Activated CD4-positive, alpha-beta T cell treated with anti-CD3 and anti-CD28 coated beads, Interleukin-2, amount 50 U/mL, for 48 hours (primary cell): ENCODE results near the gene SEMA3D.

Experiments
- DNase-seq, 2 experiments: peaks; one replicate each; pipeline ENCODE4 v3.0.0-alpha.2; 2020

SEMA3D gene

GRCh38 chr7:85183296-85183695 is 3.6 kb downstream of the SEMA3D start:
- DNase-seq, result no peak

- DNase-seq, result no peak
Measured at GRCh38 chr7:85178531-85179298, 8.1 kb downstream of the SEMA3D start.

- DNase-seq, result no peak
Measured at GRCh38 chr7:85177316-85177715, 9.5 kb downstream of the SEMA3D start.

- DNase-seq, result no peak
Measured at GRCh38 chr7:85176197-85176596, 10.7 kb downstream of the SEMA3D start.

GRCh38 chr7:85175217-85175616 is 11.6 kb downstream of the SEMA3D start:
- DNase-seq, result no peak

- DNase-seq, result no peak
Measured at GRCh38 chr7:85172530-85172941, 14.3 kb downstream of the SEMA3D start.

GRCh38 chr7:85167636-85168035 is 19.2 kb downstream of the SEMA3D start:
- DNase-seq, result no peak

- DNase-seq, result no peak
Measured at GRCh38 chr7:85165263-85165662, 21.6 kb downstream of the SEMA3D start.

- no peak for DNase-seq
Measured at GRCh38 chr7:85164376-85164775, 22.5 kb downstream of the SEMA3D start.

GRCh38 chr7:85162721-85163120 is 24.1 kb downstream of the SEMA3D start:
- DNase-seq, result no peak

GRCh38 chr7:85160223-85160622 is 26.6 kb downstream of the SEMA3D start:
- DNase-seq, result peak; percentile 1 to 6

- DNase-seq, result no peak
Measured at GRCh38 chr7:85159003-85159402, 27.9 kb downstream of the SEMA3D start.

- no peak for DNase-seq
Measured at GRCh38 chr7:85156661-85157208, 30.1 kb downstream of the SEMA3D start.

GRCh38 chr7:85154282-85154937 is 32.4 kb downstream of the SEMA3D start:
- no peak for DNase-seq

- DNase-seq, result no peak
Measured at GRCh38 chr7:85153715-85154114, 33.1 kb downstream of the SEMA3D start.

- DNase-seq, result no peak
Measured at GRCh38 chr7:85150624-85151023, 36.2 kb downstream of the SEMA3D start.

GRCh38 chr7:85144771-85145170 is 42.1 kb downstream of the SEMA3D start:
- DNase-seq, result no peak

GRCh38 chr7:85135977-85136376 is 50.9 kb downstream of the SEMA3D start:
- DNase-seq, result no peak

GRCh38 chr7:85133560-85133959 is 53.3 kb downstream of the SEMA3D start:
- DNase-seq, result no peak

GRCh38 chr7:85133006-85133405 is 53.9 kb downstream of the SEMA3D start:
- DNase-seq, result no peak

GRCh38 chr7:85130702-85131101 is 56.2 kb downstream of the SEMA3D start:
- DNase-seq, result no peak

GRCh38 chr7:85126383-85126782 is 60.5 kb downstream of the SEMA3D start:
- no peak for DNase-seq

- DNase-seq, result no peak
Measured at GRCh38 chr7:85125651-85126131, 61.2 kb downstream of the SEMA3D start.

GRCh38 chr7:85125176-85125575 is 61.7 kb downstream of the SEMA3D start:
- no peak for DNase-seq
